GM18951 (cell line): ENCODE results near the gene CAPN9.
"Not testable (repeated sequence)": the region's sequence is repeated elsewhere in the genome, so short reads cannot be mapped to it uniquely, and the experiment has no call there.

Source experiments
- POLR2A ChIP-seq: IDR thresholded peaks from 4 replicates; pipeline ENCODE4 v1.6.1; 2011; ENCODE audit warnings: mild to moderate bottlenecking; ENCODE audit not compliant: insufficient read length, insufficient read depth; ENCODE audit errors: extremely low read depth
- in situ Hi-C: fragments of 300-500 bp; cut with MboI; formaldehyde crosslinking; loops from one replicate; pipeline ENCODE4 v1.12.0; 2022; ENCODE audit warnings: low sequenced_read_pairs, mixed read lengths, inconsistent platforms; ENCODE audit not compliant: unreplicated experiment

The CAPN9 gene

DNA sequence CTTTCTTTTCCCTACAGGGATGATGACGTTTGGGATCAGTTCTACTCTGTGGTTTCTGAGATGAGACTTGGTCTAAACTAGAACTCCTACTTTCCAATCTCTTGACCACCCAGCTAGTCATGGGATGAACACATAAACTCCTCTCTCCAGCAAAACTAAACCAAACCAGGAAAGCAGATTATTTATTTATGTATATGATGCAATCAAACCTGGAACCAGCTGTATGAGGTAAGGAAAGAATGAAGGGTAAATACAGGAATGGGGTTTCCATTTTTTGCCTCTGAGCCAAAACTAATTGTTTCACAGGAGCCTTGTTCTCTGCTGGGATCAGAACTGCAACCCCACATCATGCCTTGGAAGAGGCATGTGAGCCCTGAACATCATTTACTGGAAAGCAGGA lies 29.9 kb upstream of the CAPN9 start:
- in situ Hi-C loops: no loop called here

GRCh38 chr1:230721849-230722522 lies 25.2 kb upstream of the CAPN9 start:
- in situ Hi-C loops: not testable (repeated sequence)

More for the DNA sequence above, 29.9 kb upstream of the CAPN9 start:
- TF ChIP-seq POLR2A: no peak

DNA sequence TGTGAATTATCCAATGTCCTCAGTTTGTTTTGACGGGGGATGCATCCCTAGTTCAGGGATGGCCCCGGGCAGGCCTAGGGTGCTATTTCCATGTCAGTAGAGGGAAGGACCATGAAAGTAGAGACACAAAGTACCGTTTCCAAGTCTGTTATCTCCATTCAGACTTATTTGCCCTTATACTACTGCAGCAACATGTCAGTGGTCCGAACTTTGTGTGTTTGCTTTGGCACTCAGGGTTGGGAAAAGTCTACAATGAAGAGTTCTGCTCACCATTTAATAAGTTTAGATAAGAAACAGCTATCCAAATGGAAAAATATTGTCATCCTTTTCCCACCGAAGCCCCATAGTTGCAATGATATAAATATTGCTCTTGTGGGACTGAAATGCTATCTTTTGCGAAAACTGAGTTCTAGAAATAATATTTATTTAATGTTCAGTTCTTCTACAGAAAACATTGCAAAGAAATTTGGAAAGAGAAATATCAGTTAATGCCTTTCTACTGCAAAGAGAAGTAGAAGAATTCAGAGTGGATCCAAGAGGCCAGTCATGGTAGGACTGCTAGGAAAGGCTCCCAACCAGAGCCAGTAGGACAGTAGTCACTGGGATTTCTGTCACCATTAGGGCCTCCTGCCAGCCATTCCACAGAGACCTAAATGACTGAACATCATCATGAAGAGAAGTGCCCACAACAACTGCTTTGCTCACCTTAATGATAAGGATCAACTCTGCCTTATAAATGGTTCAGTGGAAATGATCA lies 21.8 kb upstream of the CAPN9 start:
- in situ Hi-C loops: no loop called here
- no peak for TF ChIP-seq POLR2A

GRCh38 chr1:230728710-230729392 lies 18.3 kb upstream of the CAPN9 start:
- in situ Hi-C loops: no loop called here
- TF ChIP-seq POLR2A: no peak

DNA sequence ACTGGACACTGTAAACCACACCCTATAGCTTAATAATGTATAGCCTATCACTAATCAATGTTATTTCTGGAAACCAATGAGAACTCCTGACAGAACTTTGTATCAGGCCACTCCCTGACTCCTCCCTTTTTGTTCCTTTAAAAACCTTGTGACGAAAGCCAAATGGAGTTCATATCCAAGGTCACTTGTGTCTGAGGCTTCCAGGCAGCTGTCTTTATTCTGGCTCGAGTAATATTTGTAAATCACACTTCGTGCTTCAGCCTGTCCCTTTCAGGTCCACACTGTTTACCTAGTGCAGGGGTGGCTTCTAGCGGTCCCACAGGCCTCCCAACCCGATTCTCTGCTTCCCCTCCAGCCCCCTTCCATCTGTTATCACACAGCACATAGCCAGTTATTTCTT lies 16.2 kb upstream of the CAPN9 start:
- in situ Hi-C loops: no loop called here
- TF ChIP-seq POLR2A: no peak

DNA sequence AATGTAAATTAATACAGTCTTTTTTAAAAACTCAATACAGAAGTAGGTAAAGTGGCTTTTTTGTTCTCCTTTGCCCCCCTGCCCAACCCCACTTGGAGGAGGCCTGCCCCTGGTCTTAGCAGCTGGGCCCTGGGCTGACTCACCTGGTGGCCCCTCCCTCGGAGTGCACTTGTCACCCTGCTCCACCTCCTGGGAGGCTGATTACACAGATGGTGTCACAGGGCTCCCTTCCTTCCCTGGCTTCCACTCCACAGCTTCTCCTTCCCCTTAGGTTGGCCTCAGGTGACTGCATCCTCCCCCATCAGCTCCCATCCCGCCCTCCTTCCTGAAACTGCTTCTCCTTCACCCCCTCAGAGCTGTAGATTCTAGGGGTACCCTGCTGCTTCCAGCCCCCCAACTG lies 11.7 kb upstream of the CAPN9 start:
- in situ Hi-C loops: no loop called here
- no peak for TF ChIP-seq POLR2A

- in situ Hi-C loops: no loop called here
- no peak for TF ChIP-seq POLR2A
These were observed 9.4 kb upstream of the CAPN9 start for GRCh38 chr1:230737622-230738262.

- in situ Hi-C loops: no loop called here
These were observed 7.5 kb upstream of the CAPN9 start for GRCh38 chr1:230739564-230740290.

DNA sequence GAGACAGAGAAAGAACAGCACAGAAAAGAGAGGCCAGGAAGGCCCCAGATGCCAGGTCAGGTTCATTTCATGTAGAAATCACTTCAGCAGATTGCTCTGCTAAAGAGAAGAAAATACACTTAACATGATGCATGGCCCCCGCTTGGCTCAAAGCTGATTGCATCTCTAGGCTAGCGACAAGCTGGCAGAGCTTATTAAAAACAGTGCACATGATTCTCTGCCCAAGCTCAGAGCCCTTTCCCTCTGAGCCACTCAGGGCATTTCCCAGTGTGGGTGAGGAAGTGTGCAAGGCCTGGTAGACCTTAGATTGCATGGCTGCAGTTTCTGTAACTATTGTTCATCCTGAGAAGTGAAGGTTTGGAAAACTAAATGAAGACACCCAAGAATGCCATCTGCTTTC lies 3.3 kb upstream of the CAPN9 start:
- in situ Hi-C loops: no loop called here
- TF ChIP-seq POLR2A: no peak

More at GRCh38 chr1:230739564-230740290, 7.5 kb upstream of the CAPN9 start:
- no peak for TF ChIP-seq POLR2A

DNA sequence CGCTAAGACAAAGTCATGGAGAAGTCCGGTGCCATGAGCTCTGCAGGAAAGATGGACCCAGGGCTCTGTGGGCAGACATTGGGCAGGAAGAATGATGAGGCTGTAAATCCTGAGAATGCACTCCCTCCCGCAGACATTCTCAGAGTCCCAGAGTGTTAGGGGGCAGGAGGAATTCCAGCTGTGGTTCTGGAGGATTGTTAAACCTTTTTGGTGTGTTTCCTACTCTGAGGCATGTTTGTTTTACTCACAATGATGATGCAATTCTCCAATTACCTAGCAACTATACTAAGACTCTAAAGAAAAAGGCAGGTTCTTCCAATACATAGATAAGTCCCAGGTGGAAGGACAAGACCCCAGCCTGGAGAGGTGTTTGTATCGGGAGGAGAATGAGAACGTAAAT lies 2.8 kb upstream of the CAPN9 start:
- no peak for TF ChIP-seq POLR2A
- in situ Hi-C loops: no loop called here

- no peak for TF ChIP-seq POLR2A
These were observed 2.1 kb upstream of the CAPN9 start for GRCh38 chr1:230745071-230745470.

DNA sequence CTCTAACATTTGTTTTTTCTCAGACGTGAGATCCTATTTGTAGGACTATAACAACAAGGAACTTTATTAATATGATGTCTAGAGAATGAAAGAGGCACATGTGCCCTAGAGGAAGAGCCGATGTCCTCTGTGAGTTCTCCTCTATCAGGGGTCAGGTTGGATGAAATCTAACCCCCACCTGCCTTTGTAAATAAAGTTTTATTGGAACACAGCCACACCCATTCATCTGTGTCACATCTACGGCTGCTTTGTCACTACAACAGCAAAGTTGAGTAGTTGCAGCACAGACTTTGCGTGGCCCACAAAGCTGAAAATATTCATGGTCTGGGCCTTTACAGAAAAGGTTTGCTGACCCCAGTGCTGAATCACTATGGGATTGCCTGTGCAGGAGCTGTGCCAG lies 571 bp upstream of the CAPN9 start:
- TF ChIP-seq POLR2A: no peak
- in situ Hi-C loops: no loop called here

More at GRCh38 chr1:230745071-230745470, 2.1 kb upstream of the CAPN9 start:
- in situ Hi-C loops: no loop called here

DNA sequence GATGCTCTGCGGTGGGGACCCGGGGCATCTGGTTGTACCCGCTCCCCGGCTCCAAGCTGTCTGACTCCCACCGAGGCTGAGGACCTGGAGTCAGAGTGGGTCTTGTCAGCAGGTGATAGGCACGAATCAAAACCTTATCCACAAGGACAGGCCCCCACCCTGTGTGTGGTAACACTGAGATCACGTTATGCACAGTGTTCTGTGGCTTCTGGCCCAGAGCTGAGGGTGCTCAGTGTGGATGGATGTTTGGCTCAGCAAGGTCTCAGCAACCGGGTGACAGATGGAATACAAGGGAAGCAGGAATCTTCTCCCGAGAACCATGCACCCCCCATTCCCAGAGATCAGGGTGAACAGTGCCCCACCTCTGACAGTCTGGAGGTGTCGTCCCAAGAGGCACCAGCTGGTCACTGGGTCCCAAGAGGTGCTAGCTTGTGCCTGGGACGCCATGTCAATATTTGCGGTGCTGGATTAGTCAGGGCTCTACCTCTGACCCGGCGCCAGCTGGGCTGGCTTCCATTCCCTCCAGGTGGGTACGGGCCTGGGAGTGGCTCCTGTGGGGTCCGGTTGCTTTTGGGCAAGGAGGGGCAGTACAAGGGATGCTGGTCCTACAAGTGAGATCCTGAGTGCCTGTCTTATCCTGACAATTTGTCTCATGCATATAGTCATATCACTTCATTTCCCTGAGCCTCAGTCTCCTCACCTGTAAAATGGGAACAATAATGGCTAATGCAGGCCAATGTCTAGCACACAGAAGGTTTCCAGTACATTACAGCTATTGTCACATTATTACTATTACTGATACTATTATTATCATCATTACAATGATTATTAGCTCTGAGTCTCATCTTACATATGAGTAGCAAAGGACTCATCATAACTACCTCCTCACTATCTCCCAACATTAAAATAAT lies 957 bp downstream of the CAPN9 start:
- in situ Hi-C loops: no loop called here

More for the DNA sequence above, 957 bp downstream of the CAPN9 start:
- TF ChIP-seq POLR2A: no peak
